ENCODE data around the gene AARS2. TPM values are rescaled to one million over a fixed set of nuclear protein-coding genes. Genes with fewer than 3 reads are reported as not detected.
A peak's percentile ranks its signal among the peaks of the same experiment; 100 is the strongest.

Gene AARS2
- total and polyA plus RNA-seq, 5 donors from 2014 or later, result 3.6 to 15.7 (median 8.3) TPM

GRCh38 chr6:44304282-44305199, 8.6 kb downstream of the AARS2 start:
- peak; percentile 24 to 41 (median 33) for DNase-seq
- Mint-ChIP-seq H3K9me3 (no peaks in the 10 kb centered on the region), H3K27ac (no peak overlapping the region), H3K4me3 (no peak overlapping the region), H3K36me3 (peaks cover 38% of the 10 kb centered on the region), H3K27me3 (no peaks in the 10 kb centered on the region), H3K4me1 (peaks cover 0 to 6% (median 1%) of the 10 kb centered on the region in 4 donors)
- Histone ChIP-seq H3K36me3 (ENCODE audit: control insufficient read depth, insufficient read depth, low read length) (peaks cover 62% of the 10 kb centered on the region), H3K27ac (ENCODE audit: insufficient read depth, low read length, poor library complexity, severe bottlenecking) (no peak overlapping the region), H3K4me1 (ENCODE audit: control insufficient read depth, insufficient read depth, low read length, poor library complexity, severe bottlenecking) (no peaks in the 10 kb centered on the region), H3K27me3 (ENCODE audit: control insufficient read depth, insufficient read depth, low read length) (no peaks in the 10 kb centered on the region), H3K4me3 (ENCODE audit: low read depth, low read length) (no peak overlapping the region), H3K9me3 (ENCODE audit: control insufficient read depth in 2 of 2, low read length in 2 of 2) (no peaks in the 10 kb centered on the region)
- peak; percentile 51 to 65 for ATAC-seq (ENCODE audit: low read depth in 2 of 2)

- Histone ChIP-seq H3K4me3 (ENCODE audit: low read depth, low read length) (no peak overlapping the region), H3K4me1 (ENCODE audit: control insufficient read depth, insufficient read depth, low read length, poor library complexity, severe bottlenecking) (no peaks in the 10 kb centered on the region), H3K27me3 (ENCODE audit: control insufficient read depth, insufficient read depth, low read length) (no peaks in the 10 kb centered on the region), H3K9me3 (ENCODE audit: control insufficient read depth in 2 of 2, low read length in 2 of 2) (no peaks in the 10 kb centered on the region), H3K27ac (ENCODE audit: insufficient read depth, low read length, poor library complexity, severe bottlenecking) (no peak overlapping the region), H3K36me3 (ENCODE audit: control insufficient read depth, insufficient read depth, low read length) (peaks cover 55% of the 10 kb centered on the region)
- no peak for ATAC-seq (ENCODE audit: low read depth in 2 of 2)
- Mint-ChIP-seq H3K27me3 (peaks cover 6% of the 10 kb centered on the region), H3K4me1 (peaks cover 0 to 6% (median 3%) of the 10 kb centered on the region in 4 donors), H3K27ac (no peak overlapping the region), H3K36me3 (peaks cover 31% of the 10 kb centered on the region), H3K4me3 (no peak overlapping the region), H3K9me3 (no peaks in the 10 kb centered on the region)
- DNase-seq, result no peak
Observed at GRCh38 chr6:44303842-44304241, 9.3 kb downstream of the AARS2 start.

- Histone ChIP-seq H3K36me3 (ENCODE audit: control insufficient read depth, insufficient read depth, low read length) (peaks cover 54% of the 10 kb centered on the region), H3K9me3 (ENCODE audit: control insufficient read depth in 2 of 2, low read length in 2 of 2) (no peaks in the 10 kb centered on the region), H3K4me3 (ENCODE audit: low read depth, low read length) (no peak overlapping the region), H3K4me1 (ENCODE audit: control insufficient read depth, insufficient read depth, low read length, poor library complexity, severe bottlenecking) (peaks cover 3% of the 10 kb centered on the region), H3K27me3 (ENCODE audit: control insufficient read depth, insufficient read depth, low read length) (no peaks in the 10 kb centered on the region), H3K27ac (ENCODE audit: insufficient read depth, low read length, poor library complexity, severe bottlenecking) (no peak overlapping the region)
- Mint-ChIP-seq H3K9me3 (no peaks in the 10 kb centered on the region), H3K27ac (no peak overlapping the region), H3K27me3 (peaks cover 15% of the 10 kb centered on the region), H3K4me3 (no peak overlapping the region), H3K36me3 (peaks cover 25% of the 10 kb centered on the region), H3K4me1 (peaks cover 0 to 7% (median 3%) of the 10 kb centered on the region in 4 donors)
- ATAC-seq (ENCODE audit: low read depth in 2 of 2) (no peak), DNase-seq (no peak)
Observed at GRCh38 chr6:44302856-44303255, 10.3 kb downstream of the AARS2 start.

- Mint-ChIP-seq H3K36me3 (peaks cover 23% of the 10 kb centered on the region), H3K4me1 (peaks cover 0 to 12% (median 3%) of the 10 kb centered on the region in 4 donors), H3K9me3 (no peaks in the 10 kb centered on the region), H3K4me3 (no peak overlapping the region), H3K27ac (no peak overlapping the region), H3K27me3 (peaks cover 16% of the 10 kb centered on the region)
- Histone ChIP-seq H3K36me3 (ENCODE audit: control insufficient read depth, insufficient read depth, low read length) (peaks cover 51% of the 10 kb centered on the region), H3K4me1 (ENCODE audit: control insufficient read depth, insufficient read depth, low read length, poor library complexity, severe bottlenecking) (peaks cover 12% of the 10 kb centered on the region), H3K9me3 (ENCODE audit: control insufficient read depth in 2 of 2, low read length in 2 of 2) (no peaks in the 10 kb centered on the region), H3K27me3 (ENCODE audit: control insufficient read depth, insufficient read depth, low read length) (no peaks in the 10 kb centered on the region), H3K4me3 (ENCODE audit: low read depth, low read length) (no peak overlapping the region), H3K27ac (ENCODE audit: insufficient read depth, low read length, poor library complexity, severe bottlenecking) (no peak overlapping the region)
- DNase-seq, result no peak
- ATAC-seq (ENCODE audit: low read depth in 2 of 2), result no peak
Observed at GRCh38 chr6:44301782-44302564, 11.2 kb downstream of the AARS2 start.

GRCh38 chr6:44301106-44301505, 12.0 kb downstream of the AARS2 start:
- DNase-seq (no peak), ATAC-seq (ENCODE audit: low read depth in 2 of 2) (no peak)
- no peaks in the 10 kb centered on the region for H3K9me3 Mint-ChIP-seq
- H3K4me1 ChIP-seq (ENCODE audit: control insufficient read depth, insufficient read depth, low read length, poor library complexity, severe bottlenecking), result peaks cover 16% of the 10 kb centered on the region
- H3K27ac Mint-ChIP-seq, result no peak overlapping the region
- H3K27ac ChIP-seq (ENCODE audit: insufficient read depth, low read length, poor library complexity, severe bottlenecking), result no peak overlapping the region
- peaks cover 7% of the 10 kb centered on the region for H3K27me3 ChIP-seq (ENCODE audit: control insufficient read depth, insufficient read depth, low read length)
- peaks cover 25% of the 10 kb centered on the region for H3K27me3 Mint-ChIP-seq
- peaks cover 0 to 18% (median 3%) of the 10 kb centered on the region in 4 donors for H3K4me1 Mint-ChIP-seq
- no peak overlapping the region for H3K4me3 ChIP-seq (ENCODE audit: low read depth, low read length)
- H3K9me3 ChIP-seq (ENCODE audit: control insufficient read depth in 2 of 2, low read length in 2 of 2), result no peaks in the 10 kb centered on the region
- no peak overlapping the region for H3K4me3 Mint-ChIP-seq
- peaks cover 23% of the 10 kb centered on the region for H3K36me3 Mint-ChIP-seq
- H3K36me3 ChIP-seq (ENCODE audit: control insufficient read depth, insufficient read depth, low read length), result peaks cover 42% of the 10 kb centered on the region

- peaks cover 0 to 17% (median 3%) of the 10 kb centered on the region in 4 donors for H3K4me1 Mint-ChIP-seq
- Histone ChIP-seq H3K4me1 (ENCODE audit: control insufficient read depth, insufficient read depth, low read length, poor library complexity, severe bottlenecking) (peaks cover 16% of the 10 kb centered on the region), H3K27me3 (ENCODE audit: control insufficient read depth, insufficient read depth, low read length) (peaks cover 14% of the 10 kb centered on the region), H3K27ac (ENCODE audit: insufficient read depth, low read length, poor library complexity, severe bottlenecking) (no peak overlapping the region), H3K36me3 (ENCODE audit: control insufficient read depth, insufficient read depth, low read length) (peaks cover 35% of the 10 kb centered on the region), H3K4me3 (ENCODE audit: low read depth, low read length) (no peak overlapping the region), H3K9me3 (ENCODE audit: control insufficient read depth in 2 of 2, low read length in 2 of 2) (no peaks in the 10 kb centered on the region)
- H3K9me3 Mint-ChIP-seq, result no peaks in the 10 kb centered on the region
- no peak overlapping the region for H3K4me3 Mint-ChIP-seq
- H3K27ac Mint-ChIP-seq, result peak overlapping the region in 1 of 3 donors; percentile 71
- DNase-seq, result no peak
- ATAC-seq (ENCODE audit: low read depth in 2 of 2), result no peak
- H3K36me3 Mint-ChIP-seq, result peaks cover 19% of the 10 kb centered on the region
- peaks cover 31% of the 10 kb centered on the region for H3K27me3 Mint-ChIP-seq
Observed at GRCh38 chr6:44300292-44300823, 12.8 kb downstream of the AARS2 start.

- Mint-ChIP-seq H3K36me3 (peaks cover 18% of the 10 kb centered on the region), H3K4me3 (peak overlapping the region in 1 of 4 donors; percentile 62), H3K4me1 (peaks cover 0 to 17% (median 3%) of the 10 kb centered on the region in 4 donors), H3K27ac (no peak overlapping the region), H3K27me3 (peaks cover 46% of the 10 kb centered on the region), H3K9me3 (peaks cover 0 to 2% (median 0%) of the 10 kb centered on the region in 7 donors)
- Histone ChIP-seq H3K27me3 (ENCODE audit: control insufficient read depth, insufficient read depth, low read length) (peaks cover 17% of the 10 kb centered on the region), H3K27ac (ENCODE audit: insufficient read depth, low read length, poor library complexity, severe bottlenecking) (no peak overlapping the region), H3K4me1 (ENCODE audit: control insufficient read depth, insufficient read depth, low read length, poor library complexity, severe bottlenecking) (peaks cover 16% of the 10 kb centered on the region), H3K36me3 (ENCODE audit: control insufficient read depth, insufficient read depth, low read length) (peaks cover 27% of the 10 kb centered on the region), H3K4me3 (ENCODE audit: low read depth, low read length) (no peak overlapping the region), H3K9me3 (ENCODE audit: control insufficient read depth in 2 of 2, low read length in 2 of 2) (no peaks in the 10 kb centered on the region)
- DNase-seq (no peak), ATAC-seq (ENCODE audit: low read depth in 2 of 2) (no peak)
Observed at GRCh38 chr6:44298864-44299263, 14.3 kb downstream of the AARS2 start.
